ENCODE results near the gene METTL2A.
"Not testable (repeated sequence)": the region's sequence is repeated elsewhere in the genome, so short reads cannot be mapped to it uniquely, and the experiment has no call there.

DNA sequence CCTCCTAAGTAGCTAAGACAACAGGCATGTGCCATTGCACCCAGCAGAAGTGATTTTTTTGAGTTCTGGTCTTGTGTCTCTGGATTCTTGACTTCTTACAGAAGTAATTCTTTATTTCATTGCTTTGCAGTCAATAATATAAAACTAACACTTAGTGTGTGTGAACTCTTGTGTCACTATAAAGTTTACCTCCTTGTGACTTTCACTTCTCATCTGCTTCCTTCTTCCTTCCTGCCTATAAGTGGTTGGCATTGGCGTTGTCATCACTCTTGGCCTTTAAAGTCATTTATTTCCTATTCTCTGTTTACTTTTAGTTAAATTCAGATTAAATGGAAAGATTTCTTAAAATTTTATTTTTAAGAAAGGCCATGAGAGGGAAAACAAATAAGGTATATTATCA is 67.3 kb downstream of the METTL2A start:
- TF ChIP-seq, protein P1, sequence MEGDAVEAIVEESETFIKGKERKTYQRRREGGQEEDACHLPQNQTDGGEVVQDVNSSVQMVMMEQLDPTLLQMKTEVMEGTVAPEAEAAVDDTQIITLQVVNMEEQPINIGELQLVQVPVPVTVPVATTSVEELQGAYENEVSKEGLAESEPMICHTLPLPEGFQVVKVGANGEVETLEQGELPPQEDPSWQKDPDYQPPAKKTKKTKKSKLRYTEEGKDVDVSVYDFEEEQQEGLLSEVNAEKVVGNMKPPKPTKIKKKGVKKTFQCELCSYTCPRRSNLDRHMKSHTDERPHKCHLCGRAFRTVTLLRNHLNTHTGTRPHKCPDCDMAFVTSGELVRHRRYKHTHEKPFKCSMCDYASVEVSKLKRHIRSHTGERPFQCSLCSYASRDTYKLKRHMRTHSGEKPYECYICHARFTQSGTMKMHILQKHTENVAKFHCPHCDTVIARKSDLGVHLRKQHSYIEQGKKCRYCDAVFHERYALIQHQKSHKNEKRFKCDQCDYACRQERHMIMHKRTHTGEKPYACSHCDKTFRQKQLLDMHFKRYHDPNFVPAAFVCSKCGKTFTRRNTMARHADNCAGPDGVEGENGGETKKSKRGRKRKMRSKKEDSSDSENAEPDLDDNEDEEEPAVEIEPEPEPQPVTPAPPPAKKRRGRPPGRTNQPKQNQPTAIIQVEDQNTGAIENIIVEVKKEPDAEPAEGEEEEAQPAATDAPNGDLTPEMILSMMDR (IDR thresholded peaks at IDR 0.05 in 4 of 5, conservative IDR thresholded peaks at IDR 0.05 in 1 of 5), result not testable (repeated sequence)
- not testable (repeated sequence) for TF ChIP-seq POLR2A (IDR thresholded peaks at IDR 0.05)

Data from gastrocnemius medialis (tissue), 4 donors.